ENCODE results near the gene ERC1. TPM values are rescaled to one million over a fixed set of nuclear protein-coding genes. Genes with fewer than 3 reads are reported as not detected.

ERC1 gene
- total and polyA plus RNA-seq, 12 donors, result 6.5 to 67.5 (median 47.5) TPM

DNA sequence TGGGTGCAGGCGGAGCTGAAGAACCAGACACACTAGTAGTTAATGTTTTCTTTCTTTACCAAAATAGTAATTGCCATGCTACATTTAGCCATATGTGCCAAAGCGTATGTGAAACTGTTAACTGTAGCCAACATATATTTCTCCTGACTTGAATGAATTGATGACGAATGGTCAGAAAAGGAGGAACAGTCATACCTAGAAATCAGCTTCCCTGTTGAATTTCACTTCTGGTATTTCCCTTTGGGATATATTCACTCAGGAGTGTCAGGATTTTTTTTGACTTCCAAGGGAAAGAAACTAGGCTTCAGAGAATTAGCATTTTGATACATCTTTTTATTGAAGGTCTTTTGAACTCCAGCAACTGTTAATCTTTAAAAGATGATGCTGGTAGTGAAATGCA is 87.0 kb downstream of the ERC1 start:
- TF ChIP-seq, protein P1, sequence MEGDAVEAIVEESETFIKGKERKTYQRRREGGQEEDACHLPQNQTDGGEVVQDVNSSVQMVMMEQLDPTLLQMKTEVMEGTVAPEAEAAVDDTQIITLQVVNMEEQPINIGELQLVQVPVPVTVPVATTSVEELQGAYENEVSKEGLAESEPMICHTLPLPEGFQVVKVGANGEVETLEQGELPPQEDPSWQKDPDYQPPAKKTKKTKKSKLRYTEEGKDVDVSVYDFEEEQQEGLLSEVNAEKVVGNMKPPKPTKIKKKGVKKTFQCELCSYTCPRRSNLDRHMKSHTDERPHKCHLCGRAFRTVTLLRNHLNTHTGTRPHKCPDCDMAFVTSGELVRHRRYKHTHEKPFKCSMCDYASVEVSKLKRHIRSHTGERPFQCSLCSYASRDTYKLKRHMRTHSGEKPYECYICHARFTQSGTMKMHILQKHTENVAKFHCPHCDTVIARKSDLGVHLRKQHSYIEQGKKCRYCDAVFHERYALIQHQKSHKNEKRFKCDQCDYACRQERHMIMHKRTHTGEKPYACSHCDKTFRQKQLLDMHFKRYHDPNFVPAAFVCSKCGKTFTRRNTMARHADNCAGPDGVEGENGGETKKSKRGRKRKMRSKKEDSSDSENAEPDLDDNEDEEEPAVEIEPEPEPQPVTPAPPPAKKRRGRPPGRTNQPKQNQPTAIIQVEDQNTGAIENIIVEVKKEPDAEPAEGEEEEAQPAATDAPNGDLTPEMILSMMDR (IDR thresholded peaks at IDR 0.05), result no peak
- Histone ChIP-seq H3K4me3 (no peak overlapping the region), H3K4me1 (peaks cover 0 to 27% (median 15%) of the 10 kb centered on the region in 9 donors), H3K27ac (peak overlapping the region in 2 of 10 donors; percentile 31 to 36), H3K36me3 (peaks cover 0 to 1% (median 0%) of the 10 kb centered on the region in 9 donors), H3K27me3 (no peaks in the 10 kb centered on the region), H3K9me3 (no peaks in the 10 kb centered on the region)
- ATAC-seq (no peak), DNase-seq (no peak)
- intact Hi-C loops (cut with DNase I), result loop anchor here in 1 of 10 donors (10.0 kb wide), 1 partner anchor 83 kb away; the partner anchor contains the start of gene ERC1
- WGBS, 2 donors, result 82 to 86% methylated on average over 3 of the region's 3 CpGs

DNA sequence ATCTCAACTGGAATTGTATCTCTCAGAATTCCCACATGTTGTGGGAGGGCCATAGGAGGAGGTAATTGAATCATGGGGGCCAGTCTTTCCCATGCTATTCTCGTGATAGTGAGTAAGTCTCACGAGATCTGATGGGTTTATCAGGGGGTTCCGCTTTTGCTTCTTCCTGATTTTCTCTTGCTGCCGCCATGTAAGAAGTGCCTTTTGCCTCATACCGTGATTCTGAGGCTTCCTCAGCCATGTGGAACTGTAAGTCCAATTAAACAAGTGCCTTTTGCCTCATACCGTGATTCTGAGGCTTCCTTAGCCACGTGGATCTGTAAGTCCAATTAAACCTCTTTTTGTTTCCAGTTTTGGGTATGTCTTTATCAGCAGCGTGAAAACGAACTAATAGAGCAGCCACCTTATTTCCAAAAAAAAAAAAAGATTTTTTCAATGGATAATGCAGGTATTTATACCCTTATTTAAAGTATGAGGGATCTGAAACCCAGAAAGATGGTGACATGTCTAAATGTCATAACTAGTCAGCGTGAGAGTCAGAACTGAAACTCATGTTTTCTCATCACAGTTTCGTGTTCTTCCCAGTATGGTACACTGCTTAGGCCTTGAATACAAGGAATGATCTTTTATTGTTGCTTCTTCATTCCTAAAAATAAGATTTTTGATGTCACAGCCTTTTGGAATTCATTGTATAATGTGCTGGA is 89.6 kb downstream of the ERC1 start:
- ATAC-seq (no peak), DNase-seq (no peak)
- Histone ChIP-seq H3K4me3 (no peak overlapping the region), H3K36me3 (peaks cover 0 to 7% (median 0%) of the 10 kb centered on the region in 9 donors), H3K27me3 (no peaks in the 10 kb centered on the region), H3K4me1 (peaks cover 0 to 32% (median 20%) of the 10 kb centered on the region in 9 donors), H3K27ac (no peak overlapping the region), H3K9me3 (no peaks in the 10 kb centered on the region)
- TF ChIP-seq, protein P1 (IDR thresholded peaks at IDR 0.05), result no peak
- WGBS, 2 donors, result 92% methylated on average over 11 of the region's 11 CpGs
- intact Hi-C loops (cut with DNase I), result loop anchor here in 2 of 10 donors (5.0 kb wide), 2 partner anchors 93 to 128 kb away; no protein-coding TSS in a partner anchor

DNA sequence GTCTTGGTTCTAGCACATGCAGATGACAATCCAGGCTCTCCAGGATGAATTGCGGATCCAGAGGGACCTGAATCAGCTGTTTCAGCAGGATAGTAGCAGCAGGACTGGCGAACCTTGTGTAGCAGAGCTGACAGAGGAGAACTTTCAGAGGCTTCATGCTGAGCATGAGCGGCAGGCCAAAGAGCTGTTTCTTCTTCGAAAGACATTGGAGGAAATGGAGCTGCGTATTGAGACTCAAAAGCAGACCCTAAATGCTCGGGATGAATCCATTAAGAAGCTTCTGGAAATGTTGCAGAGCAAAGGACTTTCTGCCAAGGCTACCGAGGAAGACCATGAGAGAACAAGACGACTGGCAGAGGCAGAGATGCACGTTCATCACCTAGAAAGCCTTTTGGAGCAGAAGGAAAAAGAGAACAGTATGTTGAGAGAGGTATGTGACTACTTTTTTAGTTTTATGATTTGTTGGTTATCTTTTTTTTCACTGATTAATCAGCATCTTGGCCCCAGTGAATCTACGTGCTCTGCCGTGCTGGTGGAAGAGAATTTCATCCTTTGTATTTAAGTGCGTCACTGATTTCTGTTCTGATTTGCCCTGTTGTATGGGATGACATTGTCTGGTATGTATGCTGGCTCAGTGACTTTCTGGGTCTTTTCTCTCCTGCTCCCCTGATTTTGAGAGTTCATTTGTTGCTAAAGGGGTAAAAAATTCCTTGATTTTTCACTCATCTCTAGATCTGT is 92.3 kb downstream of the ERC1 start:
- peaks cover 0 to 15% (median 3%) of the 10 kb centered on the region in 9 donors for H3K4me1 ChIP-seq
- H3K36me3 ChIP-seq, result peaks cover 0 to 7% (median 0%) of the 10 kb centered on the region in 9 donors
- no peaks in the 10 kb centered on the region for H3K27me3 ChIP-seq
- no peaks in the 10 kb centered on the region for H3K9me3 ChIP-seq
- intact Hi-C loops (cut with DNase I), result loop anchor here in 2 of 10 donors (5.0 kb wide), 2 partner anchors 96 to 131 kb away; no protein-coding TSS in a partner anchor
- H3K27ac ChIP-seq, result peak overlapping the region in 6 of 10 donors; percentile 4 to 50 (median 22)
- ATAC-seq, result peak in 5 of 8 donors; percentile 27 to 53 (median 34)
- WGBS, 2 donors, result 58 to 78% methylated on average over 12 of the region's 12 CpGs
- TF ChIP-seq, protein P1 (IDR thresholded peaks at IDR 0.05), result no peak
- DNase-seq, result no peak
- peak overlapping the region in 3 of 10 donors; percentile 0 to 23 (median 8) for H3K4me3 ChIP-seq

DNA sequence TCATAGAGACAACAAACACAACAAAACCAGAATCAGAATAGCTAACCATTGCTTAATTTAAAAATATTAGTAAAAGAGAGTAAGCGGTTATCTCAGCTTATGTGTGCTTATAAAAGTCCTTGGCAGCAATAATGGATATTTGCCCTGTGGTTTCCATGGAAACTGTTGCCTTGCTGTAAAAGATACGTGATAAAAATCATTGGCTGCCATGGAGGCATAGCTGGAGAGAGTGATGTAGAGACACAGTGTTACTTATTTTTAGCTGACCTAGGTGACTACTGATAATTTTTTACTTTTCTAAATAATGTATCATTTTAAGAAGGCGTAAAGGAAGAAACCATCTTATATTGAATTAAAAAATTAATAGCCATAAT is 92.9 kb downstream of the ERC1 start:
- peak in 3 of 8 donors; percentile 42 to 62 (median 50) for ATAC-seq
- 55 to 63% methylated on average over 3 of the region's 3 CpGs for WGBS, 2 donors
- TF ChIP-seq, protein P1 (IDR thresholded peaks at IDR 0.05), result no peak

More for the DNA sequence above, 92.9 kb downstream of the ERC1 start:
- peak overlapping the region in 2 of 10 donors; percentile 0 to 23 for H3K4me3 ChIP-seq
- H3K9me3 ChIP-seq, result no peaks in the 10 kb centered on the region
- H3K36me3 ChIP-seq, result peaks cover 0 to 7% (median 0%) of the 10 kb centered on the region in 9 donors
- intact Hi-C loops (cut with DNase I), result loop anchor here in 2 of 10 donors (5.0 kb wide), 2 partner anchors 97 to 132 kb away; no protein-coding TSS in a partner anchor
- peak overlapping the region in 6 of 10 donors; percentile 4 to 50 (median 22) for H3K27ac ChIP-seq
- H3K27me3 ChIP-seq, result no peaks in the 10 kb centered on the region
- peaks cover 0 to 15% (median 3%) of the 10 kb centered on the region in 9 donors for H3K4me1 ChIP-seq
- no peak for DNase-seq

Measured in heart right ventricle (tissue), 16 donors.